NCI-H2107 treated with DMSO at 0.1 percent for 48 hours (cell line): ENCODE measurements around the gene TFIP11.
A peak's percentile ranks its signal among the peaks of the same experiment; 100 is the strongest.

ENCODE experiments used
- DNase-seq: peaks from one replicate; lab custom pipeline; 2025; ENCODE audit not compliant: unreplicated experiment; lab: John Stamatoyannopoulos, UW

The TFIP11 gene

DNA sequence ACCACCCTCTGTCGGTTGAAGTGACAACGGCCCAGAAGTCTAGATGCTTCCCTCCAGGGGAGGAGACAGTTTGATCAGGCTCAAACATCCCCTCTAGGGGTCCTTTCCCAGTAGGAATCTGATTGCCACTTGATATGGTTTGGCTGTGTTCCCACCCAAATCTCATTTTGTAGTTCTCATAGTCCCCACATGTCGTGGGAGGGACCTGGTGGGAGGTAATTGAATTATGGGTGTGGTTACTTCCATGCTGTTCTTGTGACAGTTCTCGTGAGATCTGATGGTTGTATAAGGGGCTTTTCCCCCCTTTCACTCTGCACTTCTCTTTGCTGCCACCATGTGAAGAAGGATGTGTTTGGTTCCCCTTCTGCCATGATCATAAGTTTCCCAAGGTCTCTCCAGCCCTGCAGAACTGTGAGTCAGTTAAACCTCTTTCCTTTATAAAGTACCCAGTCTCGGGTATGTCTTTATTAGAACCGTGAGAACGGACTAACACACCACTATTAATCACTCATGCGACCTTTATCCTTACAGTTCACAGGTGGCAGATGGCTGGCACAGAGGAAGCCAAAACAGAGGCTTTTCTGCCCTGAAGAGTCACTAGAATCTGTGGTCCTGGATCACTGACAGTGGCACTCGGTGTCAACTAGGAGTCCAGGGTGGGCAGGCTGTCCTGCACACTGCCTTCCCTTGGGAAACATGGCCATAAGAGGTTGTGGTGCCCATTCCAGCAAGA, 61.7 kb downstream of the TFIP11 start:
- DNase-seq: no peak

DNA sequence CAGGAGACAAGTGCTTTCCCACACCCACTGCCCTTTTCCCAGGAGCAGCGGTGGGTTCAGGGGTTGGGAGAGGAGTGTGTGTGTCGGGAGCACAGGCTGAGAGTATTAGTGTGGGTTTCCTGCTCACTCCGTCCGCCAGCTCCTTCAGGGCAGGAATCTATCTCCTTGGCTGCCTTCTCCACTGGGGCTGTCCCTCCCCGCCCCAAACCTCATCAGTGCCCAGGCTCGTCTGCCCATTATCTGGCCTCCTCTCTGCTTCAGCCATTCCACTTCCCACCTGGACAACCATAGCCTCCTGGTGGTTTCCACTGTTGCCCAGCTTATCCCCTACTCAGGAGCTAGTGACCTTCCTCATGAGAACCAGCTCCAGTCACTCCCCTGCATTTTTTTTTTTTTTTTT, 63.3 kb downstream of the TFIP11 start:
- DNase-seq: no peak

DNA sequence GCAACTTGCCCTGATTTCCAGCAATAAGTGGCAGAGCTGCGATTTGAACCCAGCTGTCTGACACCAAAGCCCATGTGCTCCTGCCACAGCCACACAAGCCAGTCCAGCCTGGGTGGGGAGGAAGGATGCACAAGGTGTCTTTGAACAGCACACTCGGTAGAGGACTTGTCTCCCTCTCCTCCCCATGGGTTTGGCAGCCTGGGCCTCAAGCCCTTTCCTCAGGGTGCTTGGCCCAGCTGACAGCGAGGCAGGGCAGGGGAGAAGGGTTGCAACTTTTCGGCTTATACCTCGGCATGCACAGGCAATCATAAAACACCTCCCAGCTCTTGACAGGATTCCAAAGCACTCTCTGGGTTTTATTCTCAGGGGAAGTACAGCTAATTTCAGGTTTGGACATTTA, 63.9 kb downstream of the TFIP11 start:
- DNase-seq: no peak

DNA sequence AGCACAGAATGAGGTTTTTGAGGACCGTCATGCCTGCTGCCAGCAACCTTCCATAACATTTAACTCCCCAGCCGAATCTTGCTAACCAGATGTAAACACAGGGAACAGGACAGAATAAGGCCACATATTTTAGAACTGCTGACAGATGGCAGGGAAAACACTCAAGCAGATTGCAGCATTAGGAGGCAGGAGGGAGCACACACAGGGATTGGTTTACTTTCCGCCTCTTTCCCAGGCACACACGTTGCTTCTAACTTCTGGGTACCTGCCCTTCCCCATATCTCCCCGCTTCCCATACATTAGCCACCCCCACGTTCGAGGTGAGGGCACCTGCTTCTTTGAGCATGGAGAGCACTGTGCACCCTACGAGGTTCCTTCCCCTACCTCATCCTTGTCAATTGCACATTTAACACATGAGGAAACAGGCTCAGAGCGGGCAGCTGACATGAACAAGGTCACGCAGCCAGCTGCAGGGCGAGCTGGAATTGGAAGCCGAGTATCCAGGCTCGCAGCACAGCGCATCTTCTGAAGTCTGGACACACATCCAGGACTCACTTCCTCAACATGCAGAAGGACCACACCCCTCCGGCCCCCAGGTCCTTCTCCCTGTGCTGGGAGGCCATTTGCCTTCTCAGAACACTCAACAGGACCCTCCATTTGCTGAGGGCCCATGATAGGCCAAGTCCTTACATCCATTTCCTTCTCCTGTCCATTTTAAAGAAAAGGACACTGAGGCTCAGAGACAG, 64.5 kb downstream of the TFIP11 start:
- no peak for DNase-seq

DNA sequence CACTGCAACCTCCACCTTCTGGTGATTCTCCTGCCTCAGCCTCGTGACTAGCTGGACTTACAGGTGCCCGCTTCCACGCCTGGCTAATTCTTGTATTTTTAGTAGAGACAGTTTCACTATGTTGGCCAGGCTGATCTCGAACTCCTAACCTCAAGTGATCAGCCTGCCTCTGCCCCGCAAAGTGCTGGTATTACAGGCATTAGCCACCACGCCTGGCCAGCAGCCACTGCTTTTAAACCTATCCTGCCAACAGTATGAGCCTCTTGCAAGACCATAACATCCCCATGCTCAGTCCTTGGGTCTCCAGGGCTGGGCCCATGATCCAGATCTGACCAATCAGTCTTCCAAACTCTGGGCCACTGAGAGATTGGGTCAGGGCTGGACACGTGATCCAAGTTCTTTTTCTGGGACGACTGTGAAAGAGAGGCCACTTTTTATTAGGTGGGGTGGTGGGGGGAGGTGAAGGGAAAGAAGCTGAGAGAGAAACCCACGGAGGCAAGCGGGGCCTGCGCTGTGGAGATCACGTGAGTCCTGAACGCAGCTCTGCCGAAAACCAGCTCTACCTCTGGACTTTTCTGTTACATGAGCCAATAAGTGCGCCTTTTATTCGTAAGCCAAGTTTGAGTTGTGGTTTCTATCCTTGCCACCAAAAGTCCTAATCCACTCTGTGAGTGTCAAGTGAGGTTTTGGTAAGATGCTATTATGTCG, 65.3 kb downstream of the TFIP11 start:
- DNase-seq: no peak

DNA sequence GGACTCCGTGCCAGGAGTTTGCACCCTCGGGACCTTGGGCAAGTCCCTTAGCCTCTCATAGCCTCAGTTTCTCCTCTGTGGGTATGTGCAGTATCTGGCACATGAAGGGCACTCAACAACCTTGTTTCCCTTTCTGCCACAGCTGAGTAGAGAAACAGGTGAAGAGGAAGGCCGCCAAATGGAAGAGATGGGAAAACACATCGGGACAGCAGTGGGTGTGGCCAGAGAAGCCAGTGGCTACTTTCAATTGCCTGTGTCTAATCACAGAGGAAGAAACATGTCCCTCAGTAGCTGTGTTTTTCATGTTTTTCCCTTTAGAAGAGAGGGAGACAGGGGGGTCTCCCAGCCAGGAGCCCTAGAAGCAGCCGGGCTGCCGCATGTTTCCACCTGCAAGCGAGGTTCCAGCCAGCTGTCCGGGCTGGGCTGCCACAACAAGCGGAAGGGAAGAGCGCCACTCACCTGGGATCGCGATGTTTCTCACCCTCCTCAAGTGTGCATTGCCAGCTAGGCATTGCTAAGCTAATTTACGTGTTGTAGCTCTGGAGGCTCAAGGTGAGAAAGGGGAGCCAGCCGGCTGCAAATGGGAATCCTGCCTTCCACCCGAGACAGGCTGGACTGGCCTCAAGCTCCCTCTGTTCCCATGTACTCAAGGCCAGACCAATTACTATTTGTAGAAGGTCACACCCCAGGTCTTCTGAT, 66.5 kb downstream of the TFIP11 start:
- DNase-seq: peak; percentile 27

DNA sequence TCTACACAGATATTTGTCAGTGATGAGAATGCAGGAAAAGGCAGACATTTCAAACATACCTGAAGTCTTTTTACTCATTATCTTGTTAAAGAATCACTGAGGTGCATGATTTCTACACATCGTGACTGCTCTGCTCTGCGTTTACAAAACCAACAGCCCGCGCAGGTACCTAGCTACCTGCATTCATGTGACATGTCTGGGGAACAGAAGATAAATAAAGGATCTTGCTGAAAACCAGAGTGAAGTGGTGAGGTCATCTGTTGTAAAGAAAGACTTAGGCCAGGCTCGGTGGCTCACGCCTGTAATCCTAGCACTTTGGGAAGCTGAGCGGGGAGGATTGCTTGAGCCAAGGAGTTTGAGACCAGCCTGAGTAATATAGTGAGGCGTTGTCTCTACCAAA, 67.5 kb downstream of the TFIP11 start:
- DNase-seq: peak; percentile 22

DNA sequence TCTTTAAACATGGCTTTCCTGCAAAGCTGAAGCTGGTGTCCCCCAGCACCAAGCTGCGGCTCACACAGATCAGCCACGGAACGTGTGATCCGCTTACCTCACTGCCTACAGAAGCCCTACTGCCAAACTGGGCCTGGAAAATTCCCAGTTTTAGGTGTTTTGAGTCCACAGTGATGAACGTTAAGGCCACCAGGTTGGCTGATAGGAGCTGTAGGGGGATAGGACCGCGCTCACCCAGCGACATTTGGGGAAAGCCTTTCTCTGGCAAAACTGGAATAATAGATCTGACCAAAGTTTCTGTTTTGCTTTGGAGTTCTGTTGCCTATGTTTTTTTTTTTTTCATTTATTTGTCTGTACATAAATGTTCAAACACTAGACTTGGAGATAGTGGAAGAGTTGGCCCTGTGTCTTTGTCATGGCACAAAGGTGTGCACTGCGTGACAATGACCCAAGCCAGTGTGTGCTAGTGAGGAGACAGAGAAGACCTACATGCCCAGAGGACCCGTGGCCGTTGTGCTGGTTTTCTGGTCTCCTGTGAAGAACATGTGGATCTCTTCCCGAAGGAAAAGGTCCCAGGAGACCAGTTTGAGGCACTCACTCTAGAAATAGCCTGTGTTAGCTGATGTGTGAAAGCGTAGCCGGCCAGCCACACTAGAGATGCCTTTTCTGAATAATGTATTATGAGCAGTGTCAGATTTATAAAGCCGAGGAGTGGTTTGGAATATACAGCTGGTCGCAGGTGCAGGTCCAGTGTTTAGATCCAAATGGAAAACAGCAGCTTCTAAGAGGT, 68.2 kb downstream of the TFIP11 start:
- peak; percentile 22 for DNase-seq

DNA sequence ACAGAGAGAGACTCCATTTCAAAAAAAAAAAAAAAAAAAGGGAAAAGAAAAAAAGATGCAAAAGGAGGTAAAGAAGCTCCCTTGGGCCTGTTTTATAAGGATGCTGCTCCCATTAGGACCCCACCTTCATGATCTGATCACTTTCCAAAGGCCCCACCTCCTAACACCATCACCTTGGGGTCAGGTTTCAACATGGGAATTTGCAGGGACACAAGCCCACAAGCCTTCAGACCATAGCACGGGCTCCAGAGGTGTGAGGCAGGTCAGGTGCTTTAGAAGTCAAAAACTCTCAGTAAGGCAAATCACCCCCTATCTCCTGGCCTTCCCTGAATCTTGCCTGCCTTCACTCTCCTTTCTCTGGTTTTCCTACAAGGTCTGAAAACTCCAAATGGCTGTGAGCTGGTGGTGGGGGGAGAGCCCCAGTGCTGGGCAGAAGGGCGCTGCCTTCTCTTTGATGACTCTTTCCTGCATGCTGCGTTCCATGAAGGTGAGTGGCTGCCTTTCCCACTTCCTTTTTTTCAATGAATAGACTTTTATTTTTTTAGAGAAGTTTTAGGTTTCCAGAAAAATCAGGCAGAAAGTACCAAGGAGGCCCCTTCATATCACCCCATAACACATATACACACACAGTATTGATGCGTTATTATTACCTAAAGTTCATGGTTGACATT, 70.1 kb downstream of the TFIP11 start:
- DNase-seq: no peak
